ENCODE measurements around the gene MTF1. TPM values are rescaled to one million over a fixed set of nuclear protein-coding genes. Genes with fewer than 3 reads are reported as not detected.

MTF1 gene
- total RNA-seq, 2 donors from 2014 or later = 2.3 to 4.8 TPM

- H3K27me3 ChIP-seq = no peaks in the 10 kb centered on the region
- H3K27ac ChIP-seq = peak overlapping the region in 1 of 2 donors; percentile 3
- H3K36me3 ChIP-seq = peaks cover 3% of the 10 kb centered on the region
- no peak for DNase-seq (ENCODE audit: low spot score)
- H3K4me1 ChIP-seq = peaks cover 0 to 41% of the 10 kb centered on the region in 2 donors
- H3K9me3 ChIP-seq = no peaks in the 10 kb centered on the region
- TF ChIP-seq, protein P1, sequence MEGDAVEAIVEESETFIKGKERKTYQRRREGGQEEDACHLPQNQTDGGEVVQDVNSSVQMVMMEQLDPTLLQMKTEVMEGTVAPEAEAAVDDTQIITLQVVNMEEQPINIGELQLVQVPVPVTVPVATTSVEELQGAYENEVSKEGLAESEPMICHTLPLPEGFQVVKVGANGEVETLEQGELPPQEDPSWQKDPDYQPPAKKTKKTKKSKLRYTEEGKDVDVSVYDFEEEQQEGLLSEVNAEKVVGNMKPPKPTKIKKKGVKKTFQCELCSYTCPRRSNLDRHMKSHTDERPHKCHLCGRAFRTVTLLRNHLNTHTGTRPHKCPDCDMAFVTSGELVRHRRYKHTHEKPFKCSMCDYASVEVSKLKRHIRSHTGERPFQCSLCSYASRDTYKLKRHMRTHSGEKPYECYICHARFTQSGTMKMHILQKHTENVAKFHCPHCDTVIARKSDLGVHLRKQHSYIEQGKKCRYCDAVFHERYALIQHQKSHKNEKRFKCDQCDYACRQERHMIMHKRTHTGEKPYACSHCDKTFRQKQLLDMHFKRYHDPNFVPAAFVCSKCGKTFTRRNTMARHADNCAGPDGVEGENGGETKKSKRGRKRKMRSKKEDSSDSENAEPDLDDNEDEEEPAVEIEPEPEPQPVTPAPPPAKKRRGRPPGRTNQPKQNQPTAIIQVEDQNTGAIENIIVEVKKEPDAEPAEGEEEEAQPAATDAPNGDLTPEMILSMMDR (IDR thresholded peaks at IDR 0.05) = no peak
- no peak overlapping the region for H3K4me3 ChIP-seq
Measured at GRCh38 chr1:37851262-37851661, 8.1 kb downstream of the MTF1 start.

- H3K27me3 ChIP-seq = no peaks in the 10 kb centered on the region
- H3K36me3 ChIP-seq = peaks cover 3% of the 10 kb centered on the region
- no peak overlapping the region for H3K4me3 ChIP-seq
- DNase-seq (ENCODE audit: low spot score) = no peak
- TF ChIP-seq, protein P1 (IDR thresholded peaks at IDR 0.05) = no peak
- H3K27ac ChIP-seq = peak overlapping the region in 1 of 2 donors; percentile 3
- peaks cover 0 to 37% of the 10 kb centered on the region in 2 donors for H3K4me1 ChIP-seq
- no peaks in the 10 kb centered on the region for H3K9me3 ChIP-seq
Measured at GRCh38 chr1:37850352-37850955, 8.9 kb downstream of the MTF1 start.

GRCh38 chr1:37849480-37849879 lies 9.9 kb downstream of the MTF1 start:
- TF ChIP-seq, protein P1 (IDR thresholded peaks at IDR 0.05) = no peak
- DNase-seq (ENCODE audit: low spot score) = no peak
- Histone ChIP-seq H3K27me3 (no peaks in the 10 kb centered on the region), H3K4me1 (peaks cover 0 to 34% of the 10 kb centered on the region in 2 donors), H3K27ac (no peak overlapping the region), H3K36me3 (no peaks in the 10 kb centered on the region), H3K9me3 (no peaks in the 10 kb centered on the region), H3K4me3 (no peak overlapping the region)

GRCh38 chr1:37846647-37847339 lies 12.6 kb downstream of the MTF1 start:
- no peak for DNase-seq (ENCODE audit: low spot score)
- no peaks in the 10 kb centered on the region for H3K9me3 ChIP-seq
- no peaks in the 10 kb centered on the region for H3K27me3 ChIP-seq
- peaks cover 0 to 21% of the 10 kb centered on the region in 2 donors for H3K4me1 ChIP-seq
- no peaks in the 10 kb centered on the region for H3K36me3 ChIP-seq
- TF ChIP-seq, protein P1 (IDR thresholded peaks at IDR 0.05) = no peak
- no peak overlapping the region for H3K4me3 ChIP-seq
- H3K27ac ChIP-seq = no peak overlapping the region

GRCh38 chr1:37845786-37846185 lies 13.6 kb downstream of the MTF1 start:
- Histone ChIP-seq H3K4me1 (peaks cover 0 to 19% of the 10 kb centered on the region in 2 donors), H3K36me3 (no peaks in the 10 kb centered on the region), H3K27ac (no peak overlapping the region)

More at GRCh38 chr1:37845786-37846185, 13.6 kb downstream of the MTF1 start:
- H3K4me3 ChIP-seq = no peak overlapping the region
- no peaks in the 10 kb centered on the region for H3K27me3 ChIP-seq
- TF ChIP-seq, protein P1 (IDR thresholded peaks at IDR 0.05) = no peak
- H3K9me3 ChIP-seq = no peaks in the 10 kb centered on the region
- DNase-seq (ENCODE audit: low spot score) = no peak

Data from right atrium auricular region (tissue), 2 donors.